Stimulated activated CD4-positive, alpha-beta T cell treated with anti-CD3 and anti-CD28 coated beads, Interleukin-1b, Interleukin-23, amount 100 ng/mL, for 48 hours (primary cell): ENCODE data around the gene RGS1.

Experiments used
- DNase-seq: peaks from one replicate; pipeline ENCODE4 v3.0.0-alpha.2; 2020

The RGS1 gene

GRCh38 chr1:192575499-192576189, at the start of gene RGS1:
Gene RGS1, plus strand, starts transcription at chr1:192575773. Its CDS starts 20 bp downstream, at chr1:192575793.
- peak; percentile 32 for DNase-seq

GRCh38 chr1:192527111-192527795, 48.3 kb upstream of the RGS1 start:
- DNase-seq, result no peak

GRCh38 chr1:192527950-192528349, 47.6 kb upstream of the RGS1 start:
- DNase-seq, result no peak

- no peak for DNase-seq
Measured at GRCh38 chr1:192529031-192529755, 46.4 kb upstream of the RGS1 start.

- DNase-seq, result no peak
Measured at GRCh38 chr1:192529811-192530210, 45.8 kb upstream of the RGS1 start.

- no peak for DNase-seq
Measured at GRCh38 chr1:192530254-192530653, 45.3 kb upstream of the RGS1 start.

GRCh38 chr1:192531037-192531703, 44.4 kb upstream of the RGS1 start:
- DNase-seq, result peak; percentile 56

- no peak for DNase-seq
Measured at GRCh38 chr1:192534666-192535065, 40.9 kb upstream of the RGS1 start.

- DNase-seq, result no peak
Measured at GRCh38 chr1:192535916-192536664, 39.5 kb upstream of the RGS1 start.

- DNase-seq, result no peak
Measured at GRCh38 chr1:192538407-192539296, 36.9 kb upstream of the RGS1 start.

GRCh38 chr1:192539297-192540092, 36.1 kb upstream of the RGS1 start:
- no peak for DNase-seq

- no peak for DNase-seq
Measured at GRCh38 chr1:192543445-192543844, 32.1 kb upstream of the RGS1 start.

- DNase-seq, result no peak
Measured at GRCh38 chr1:192545896-192546521, 29.6 kb upstream of the RGS1 start.

- no peak for DNase-seq
Measured at GRCh38 chr1:192546596-192547190, 28.9 kb upstream of the RGS1 start.

GRCh38 chr1:192547501-192547900, 28.1 kb upstream of the RGS1 start:
- no peak for DNase-seq

- DNase-seq, result no peak
Measured at GRCh38 chr1:192549937-192550336, 25.6 kb upstream of the RGS1 start.

- DNase-seq, result peak; percentile 13
Measured at GRCh38 chr1:192550922-192551534, 24.5 kb upstream of the RGS1 start.

- no peak for DNase-seq
Measured at GRCh38 chr1:192552760-192553191, 22.8 kb upstream of the RGS1 start.

GRCh38 chr1:192553741-192554140, 21.8 kb upstream of the RGS1 start:
- no peak for DNase-seq
